ENCODE measurements around the gene MRPL4.

The MRPL4 gene

GRCh38 chr19:10305139-10305806, 53.3 kb downstream of the MRPL4 start:
- Histone ChIP-seq H3K79me2 (ENCODE audit: insufficient read depth, low read length) (no peaks in the 10 kb centered on the region), H3K9ac (ENCODE audit: low read depth, low read length, poor library complexity, severe bottlenecking) (no peak overlapping the region), H4K20me1 (ENCODE audit: insufficient read depth, low read length, poor library complexity, severe bottlenecking) (no peaks in the 10 kb centered on the region), H3K4me1 (ENCODE audit: insufficient read depth, low read length, poor library complexity, severe bottlenecking) (no peaks in the 10 kb centered on the region), H3K27me3 (ENCODE audit: insufficient read depth, low read length, poor library complexity, severe bottlenecking) (no peaks in the 10 kb centered on the region), H3K36me3 (ENCODE audit: insufficient read depth, low read length) (no peaks in the 10 kb centered on the region), H3K9me3 (ENCODE audit: insufficient read depth, low read depth, low read length) (no peaks in the 10 kb centered on the region), H3F3A (ENCODE audit: low read depth) (no peaks in the 10 kb centered on the region), H2AFZ (ENCODE audit: low read length) (no peak overlapping the region), H3K4me3 (ENCODE audit: low read length, poor library complexity, severe bottlenecking) (no peak overlapping the region), H3K9me2 (replicated peaks; ENCODE audit: low read depth, low read length) (no peaks in the 10 kb centered on the region), H3K4me2 (ENCODE audit: low read depth, low read length, poor library complexity, severe bottlenecking) (no peak overlapping the region)
- TF ChIP-seq CTCF (conservative IDR thresholded peaks at IDR 0.05; ENCODE audit: low read length) (no peak), EZH2phosphoT487 (IDR thresholded peaks at IDR 0.05; ENCODE audit: borderline replicate concordance) (no peak)

GRCh38 chr19:10306327-10306726, 54.3 kb downstream of the MRPL4 start:
- TF ChIP-seq CTCF (conservative IDR thresholded peaks at IDR 0.05; ENCODE audit: low read length) (no peak), EZH2phosphoT487 (IDR thresholded peaks at IDR 0.05; ENCODE audit: borderline replicate concordance) (no peak)
- Histone ChIP-seq H3F3A (ENCODE audit: low read depth) (no peaks in the 10 kb centered on the region), H2AFZ (ENCODE audit: low read length) (no peak overlapping the region), H3K9me3 (ENCODE audit: insufficient read depth, low read depth, low read length) (no peaks in the 10 kb centered on the region), H4K20me1 (ENCODE audit: insufficient read depth, low read length, poor library complexity, severe bottlenecking) (no peaks in the 10 kb centered on the region), H3K27me3 (ENCODE audit: insufficient read depth, low read length, poor library complexity, severe bottlenecking) (no peaks in the 10 kb centered on the region), H3K36me3 (ENCODE audit: insufficient read depth, low read length) (no peaks in the 10 kb centered on the region), H3K79me2 (ENCODE audit: insufficient read depth, low read length) (no peaks in the 10 kb centered on the region), H3K9ac (ENCODE audit: low read depth, low read length, poor library complexity, severe bottlenecking) (no peak overlapping the region), H3K4me1 (ENCODE audit: insufficient read depth, low read length, poor library complexity, severe bottlenecking) (no peaks in the 10 kb centered on the region), H3K9me2 (replicated peaks; ENCODE audit: low read depth, low read length) (no peaks in the 10 kb centered on the region), H3K4me2 (ENCODE audit: low read depth, low read length, poor library complexity, severe bottlenecking) (no peak overlapping the region), H3K4me3 (ENCODE audit: low read length, poor library complexity, severe bottlenecking) (no peak overlapping the region)

- no peaks in the 10 kb centered on the region for H3K4me1 ChIP-seq (ENCODE audit: insufficient read depth, low read length, poor library complexity, severe bottlenecking)
- H3K4me3 ChIP-seq (ENCODE audit: low read length, poor library complexity, severe bottlenecking): no peak within 1 kb of the TSS
- H3K9me2 ChIP-seq (replicated peaks; ENCODE audit: low read depth, low read length): no peaks in the 10 kb centered on the region
- H3K4me2 ChIP-seq (ENCODE audit: low read depth, low read length, poor library complexity, severe bottlenecking): no peak within 1 kb of the TSS
- no peaks in the 10 kb centered on the region for H3K79me2 ChIP-seq (ENCODE audit: insufficient read depth, low read length)
- H3K27me3 ChIP-seq (ENCODE audit: insufficient read depth, low read length, poor library complexity, severe bottlenecking): no peaks in the 10 kb centered on the region
- H2AFZ ChIP-seq (ENCODE audit: low read length): no peak within 1 kb of the TSS
- H3K9ac ChIP-seq (ENCODE audit: low read depth, low read length, poor library complexity, severe bottlenecking): no peak within 1 kb of the TSS
- no peaks in the 10 kb centered on the region for H4K20me1 ChIP-seq (ENCODE audit: insufficient read depth, low read length, poor library complexity, severe bottlenecking)
- H3K36me3 ChIP-seq (ENCODE audit: insufficient read depth, low read length): no peaks in the 10 kb centered on the region
- H3F3A ChIP-seq (ENCODE audit: low read depth): no peaks in the 10 kb centered on the region
- TF ChIP-seq CTCF (conservative IDR thresholded peaks at IDR 0.05; ENCODE audit: low read length) (no peak), EZH2phosphoT487 (IDR thresholded peaks at IDR 0.05; ENCODE audit: borderline replicate concordance) (no peak)
- H3K9me3 ChIP-seq (ENCODE audit: insufficient read depth, low read depth, low read length): no peaks in the 10 kb centered on the region
These were observed 57.4 kb downstream of the MRPL4 start, which contains the start of gene ZGLP1 for GRCh38 chr19:10309423-10309822. TSS of gene ZGLP1 (minus strand) at chr19:10309815.
